Measurements from ENCODE around the gene PAQR5.
"Not testable (repeated sequence)": the region's sequence is repeated elsewhere in the genome, so short reads cannot be mapped to it uniquely, and the experiment has no call there.

- not testable (repeated sequence) for TF ChIP-seq POLR2A (IDR thresholded peaks at IDR 0.05; ENCODE audit: extremely low read depth, insufficient read length); CTCF (IDR thresholded peaks at IDR 0.05; ENCODE audit: low read depth, low read length); MYC (IDR thresholded peaks at IDR 0.05; ENCODE audit: low read depth, low read length)
- TF ChIP-seq, protein P1, sequence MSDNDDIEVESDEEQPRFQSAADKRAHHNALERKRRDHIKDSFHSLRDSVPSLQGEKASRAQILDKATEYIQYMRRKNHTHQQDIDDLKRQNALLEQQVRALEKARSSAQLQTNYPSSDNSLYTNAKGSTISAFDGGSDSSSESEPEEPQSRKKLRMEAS (IDR thresholded peaks at IDR 0.05; ENCODE audit: low read depth, low read length) = not testable (repeated sequence)
These were observed 7.1 kb upstream of the PAQR5 start for GRCh38 chr15:69291651-69292050.

All from NB4 (cell line).